Left ventricle myocardium inferior (tissue), 1 donor: ENCODE measurements around the gene HOXA13. TPM values are rescaled to one million over a fixed set of nuclear protein-coding genes. Genes with fewer than 3 reads are reported as not detected.

Source experiments
- DNase-seq: peaks from one replicate; pipeline ENCODE4 v3.0.0-alpha.2; 2020
- H3K27ac ChIP-seq: fragments of 200-600 bp; replicated peaks from 2 replicates; pipeline ENCODE4 v1.8.0; 2021
- H3K27me3 ChIP-seq: fragments of 200-600 bp; 2 replicates; pipeline ENCODE4 v1.8.0; 2021; ENCODE audit warnings: low read depth
- H3K36me3 ChIP-seq: fragments of 200-600 bp; 2 replicates; pipeline ENCODE4 v1.8.0; 2021
- H3K4me1 ChIP-seq: fragments of 200-600 bp; 2 replicates; pipeline ENCODE4 v1.8.0; 2021
- H3K4me3 ChIP-seq: fragments of 200-600 bp; 2 replicates; pipeline ENCODE4 v1.8.0; 2021; ENCODE audit warnings: mild to moderate bottlenecking, moderate library complexity
- H3K9me3 ChIP-seq: fragments of 200-600 bp; replicated peaks from 2 replicates; pipeline ENCODE4 v1.8.0; 2021
- CTCF ChIP-seq: fragments of 200-600 bp; IDR thresholded peaks from 2 replicates; pipeline ENCODE4 v1.8.0; 2021; ENCODE audit warnings: antibody characterized with exemption, mild to moderate bottlenecking, borderline replicate concordance
- intact Hi-C: fragments of 100-400 bp; cut with micrococcal nuclease; formaldehyde crosslinking; loops from one replicate; pipeline ENCODE4 v1.11.0; 2022
- total RNA-seq: library from RNA; stranded (reverse); fragmentation: NEBNext Ultra II Directional; extraction: Animal tissue kit (Norgen Biotek cat#: 25700); gene quantifications from one replicate; pipeline ENCODE4 v1.2.1, GENCODE V29; 2021
- donor health status: DM: no; HTN: yes; CAD: no; lungs with severe emphysema.

Gene HOXA13
- total RNA-seq, 1 donor from 2014 or later: not detected

GRCh38 chr7:27186668-27187474, 13.0 kb downstream of the HOXA13 start:
- no peak overlapping the region for H3K4me3 ChIP-seq
- no peak overlapping the region for H3K27ac ChIP-seq
- intact Hi-C loops: no loop called here
- peaks cover 53% of the 10 kb centered on the region for H3K4me1 ChIP-seq
- peaks cover 100% of the 10 kb centered on the region for H3K27me3 ChIP-seq
- TF ChIP-seq CTCF: no peak
- DNase-seq: no peak
- no peaks in the 10 kb centered on the region for H3K9me3 ChIP-seq
- H3K36me3 ChIP-seq: no peaks in the 10 kb centered on the region

DNA sequence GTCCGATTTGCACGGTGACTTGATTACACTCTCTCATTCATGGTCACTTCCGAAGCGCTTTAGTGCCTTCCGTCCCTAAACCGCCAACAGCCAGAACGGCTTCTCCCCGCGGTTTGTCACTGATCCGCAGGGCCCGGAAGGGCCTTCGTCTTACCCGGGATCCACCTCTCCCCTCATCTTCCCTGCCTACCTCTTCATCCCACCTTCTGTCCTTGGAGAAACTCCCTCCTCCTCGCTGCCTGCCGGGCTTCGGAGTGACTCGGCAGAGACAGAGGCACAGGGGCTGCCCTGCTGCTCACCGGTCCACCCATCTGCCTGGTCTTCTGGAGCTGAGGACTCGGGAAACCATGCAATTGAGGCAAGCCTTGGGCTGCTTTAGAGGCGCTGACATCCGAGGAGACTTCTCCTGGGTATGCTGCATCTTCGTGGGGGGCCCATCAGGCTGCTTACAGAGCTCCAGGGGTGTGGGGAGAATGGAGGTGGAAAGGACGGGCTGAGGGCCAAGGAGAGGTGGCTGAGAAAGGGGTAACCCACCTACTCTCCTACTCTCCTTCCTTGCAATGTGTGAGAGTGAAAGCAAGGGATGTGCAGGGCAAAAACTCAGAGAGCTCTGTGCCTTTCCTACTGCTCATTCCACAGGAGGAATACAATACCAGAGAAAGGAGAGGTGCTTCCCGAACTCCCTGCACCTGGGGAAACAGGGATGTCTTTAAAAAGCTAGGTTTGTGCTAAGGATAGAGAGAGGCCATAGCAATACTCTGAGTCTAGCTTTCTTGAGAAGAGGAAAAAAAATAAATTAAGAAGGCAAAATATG, 13.8 kb downstream of the HOXA13 start:
- no peak overlapping the region for H3K27ac ChIP-seq
- peaks cover 52% of the 10 kb centered on the region for H3K4me1 ChIP-seq
- TF ChIP-seq CTCF: no peak
- H3K9me3 ChIP-seq: no peaks in the 10 kb centered on the region
- no peak overlapping the region for H3K4me3 ChIP-seq
- no peak for DNase-seq
- H3K36me3 ChIP-seq: no peaks in the 10 kb centered on the region
- intact Hi-C loops: no loop called here
- H3K27me3 ChIP-seq: peaks cover 100% of the 10 kb centered on the region

DNA sequence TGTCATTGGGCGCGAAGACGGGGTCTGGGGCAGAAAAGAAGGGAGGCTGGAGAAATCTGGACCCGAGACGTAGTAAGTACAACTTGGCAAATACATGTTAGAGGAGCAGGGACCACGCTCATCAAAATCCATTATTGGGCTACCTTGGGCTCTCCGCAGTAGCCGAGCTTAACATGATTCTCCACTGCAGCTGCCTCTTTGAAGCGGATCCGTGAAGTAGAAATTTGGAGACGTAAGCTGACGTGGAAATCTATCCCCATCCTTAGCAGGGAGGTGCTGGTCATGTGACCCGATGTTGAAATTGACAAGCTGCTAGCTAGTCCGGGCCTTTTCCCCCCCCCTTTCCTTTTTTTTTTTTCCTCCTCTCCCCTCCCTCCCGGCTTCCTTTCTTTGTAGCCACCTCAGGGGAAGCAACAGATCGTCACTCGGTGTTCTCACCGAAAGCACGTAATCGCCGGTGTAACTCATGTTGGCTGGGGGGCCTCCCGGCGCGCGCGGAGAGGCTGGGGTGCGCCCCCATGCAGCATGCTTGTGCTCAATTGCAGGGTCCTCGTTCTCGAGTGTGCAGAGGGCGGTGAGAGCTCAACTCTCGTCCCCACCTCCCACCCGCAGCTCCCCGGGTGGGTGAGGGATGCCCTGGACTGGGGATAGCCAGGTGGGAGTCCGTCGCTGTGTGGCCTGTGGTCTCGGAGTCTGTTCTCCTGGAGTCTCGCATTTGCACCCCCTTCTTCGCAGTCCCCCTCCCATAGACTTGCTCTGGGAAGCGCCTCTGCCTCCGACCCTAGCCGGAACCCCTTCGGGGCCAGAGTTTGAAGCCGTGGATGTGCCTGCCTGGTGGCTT, 14.7 kb downstream of the HOXA13 start, which contains the start of gene HOXA11:
TSS of gene HOXA11 (minus strand) at position 220 of the 841 bp plus-strand sequence. CDS start at position 132, 88 bp downstream.
- intact Hi-C loops: no loop called here
- H3K4me3 ChIP-seq: peak within 1 kb of the TSS; percentile 59
- peaks cover 100% of the 10 kb centered on the region for H3K27me3 ChIP-seq
- H3K36me3 ChIP-seq: no peaks in the 10 kb centered on the region
- peaks cover 52% of the 10 kb centered on the region for H3K4me1 ChIP-seq
- H3K27ac ChIP-seq: no peak within 1 kb of the TSS
- H3K9me3 ChIP-seq: no peaks in the 10 kb centered on the region
- TF ChIP-seq CTCF: no peak
- DNase-seq: no peak

DNA sequence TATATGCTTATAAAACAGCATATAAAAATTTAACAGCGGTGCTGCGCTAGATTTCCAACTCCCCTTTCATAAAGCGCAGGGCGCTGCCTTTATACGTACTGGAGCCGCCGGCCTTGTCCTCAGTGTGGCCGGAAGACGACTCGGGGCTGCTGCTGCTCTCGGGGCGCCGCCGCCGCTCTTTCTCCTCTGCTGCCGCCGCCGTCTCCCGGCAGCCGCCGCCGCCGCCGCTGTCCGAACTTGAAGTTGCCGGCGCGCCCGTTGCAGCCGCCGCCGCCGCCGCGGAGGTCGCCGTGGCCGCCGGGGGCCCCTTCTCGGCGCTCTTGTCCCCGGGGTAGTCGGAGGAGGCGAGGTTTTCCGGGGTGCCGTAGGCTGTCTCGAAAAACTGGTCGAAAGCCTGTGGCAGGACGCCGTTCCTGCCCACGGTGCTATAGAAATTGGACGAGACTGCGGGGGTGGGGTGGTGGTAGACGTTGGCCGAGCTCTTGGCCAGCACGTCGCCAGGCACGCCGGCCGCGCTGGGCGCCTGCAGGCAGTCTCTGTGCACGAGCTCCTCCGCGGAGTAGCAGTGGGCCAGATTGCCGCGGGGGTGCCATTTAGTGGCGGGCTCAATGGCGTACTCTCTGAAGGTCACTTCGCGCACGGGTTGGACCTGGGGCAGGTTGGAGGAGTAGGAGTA, 15.4 kb downstream of the HOXA13 start:
- Histone ChIP-seq H3K4me3 (peak overlapping the region; percentile 59), H3K27me3 (peaks cover 100% of the 10 kb centered on the region), H3K36me3 (no peaks in the 10 kb centered on the region), H3K9me3 (no peaks in the 10 kb centered on the region), H3K27ac (no peak overlapping the region), H3K4me1 (peaks cover 58% of the 10 kb centered on the region)
- TF ChIP-seq CTCF: no peak
- intact Hi-C loops: no loop called here
- no peak for DNase-seq
